ENCODE data around the gene MAGOH. TPM values are rescaled to one million over a fixed set of nuclear protein-coding genes. Genes with fewer than 3 reads are reported as not detected.

MAGOH gene
- total and polyA plus RNA-seq, 9 of the 15 experiments (the other 6 are each of a cell fraction or from before 2014, with no cell fraction given), result 102 to 342 (median 135) TPM

GRCh38 chr1:53196017-53196484 lies 42.3 kb downstream of the MAGOH start (continued):
- TF ChIP-seq, protein P1, sequence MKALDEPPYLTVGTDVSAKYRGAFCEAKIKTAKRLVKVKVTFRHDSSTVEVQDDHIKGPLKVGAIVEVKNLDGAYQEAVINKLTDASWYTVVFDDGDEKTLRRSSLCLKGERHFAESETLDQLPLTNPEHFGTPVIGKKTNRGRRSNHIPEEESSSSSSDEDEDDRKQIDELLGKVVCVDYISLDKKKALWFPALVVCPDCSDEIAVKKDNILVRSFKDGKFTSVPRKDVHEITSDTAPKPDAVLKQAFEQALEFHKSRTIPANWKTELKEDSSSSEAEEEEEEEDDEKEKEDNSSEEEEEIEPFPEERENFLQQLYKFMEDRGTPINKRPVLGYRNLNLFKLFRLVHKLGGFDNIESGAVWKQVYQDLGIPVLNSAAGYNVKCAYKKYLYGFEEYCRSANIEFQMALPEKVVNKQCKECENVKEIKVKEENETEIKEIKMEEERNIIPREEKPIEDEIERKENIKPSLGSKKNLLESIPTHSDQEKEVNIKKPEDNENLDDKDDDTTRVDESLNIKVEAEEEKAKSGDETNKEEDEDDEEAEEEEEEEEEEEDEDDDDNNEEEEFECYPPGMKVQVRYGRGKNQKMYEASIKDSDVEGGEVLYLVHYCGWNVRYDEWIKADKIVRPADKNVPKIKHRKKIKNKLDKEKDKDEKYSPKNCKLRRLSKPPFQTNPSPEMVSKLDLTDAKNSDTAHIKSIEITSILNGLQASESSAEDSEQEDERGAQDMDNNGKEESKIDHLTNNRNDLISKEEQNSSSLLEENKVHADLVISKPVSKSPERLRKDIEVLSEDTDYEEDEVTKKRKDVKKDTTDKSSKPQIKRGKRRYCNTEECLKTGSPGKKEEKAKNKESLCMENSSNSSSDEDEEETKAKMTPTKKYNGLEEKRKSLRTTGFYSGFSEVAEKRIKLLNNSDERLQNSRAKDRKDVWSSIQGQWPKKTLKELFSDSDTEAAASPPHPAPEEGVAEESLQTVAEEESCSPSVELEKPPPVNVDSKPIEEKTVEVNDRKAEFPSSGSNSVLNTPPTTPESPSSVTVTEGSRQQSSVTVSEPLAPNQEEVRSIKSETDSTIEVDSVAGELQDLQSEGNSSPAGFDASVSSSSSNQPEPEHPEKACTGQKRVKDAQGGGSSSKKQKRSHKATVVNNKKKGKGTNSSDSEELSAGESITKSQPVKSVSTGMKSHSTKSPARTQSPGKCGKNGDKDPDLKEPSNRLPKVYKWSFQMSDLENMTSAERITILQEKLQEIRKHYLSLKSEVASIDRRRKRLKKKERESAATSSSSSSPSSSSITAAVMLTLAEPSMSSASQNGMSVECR (CRISPR knock-in tag; IDR thresholded peaks at IDR 0.05), result no peak
- no peak for TF ChIP-seq ZNF717 (CRISPR knock-in tag; IDR thresholded peaks at IDR 0.05)
- TF ChIP-seq, protein P2, sequence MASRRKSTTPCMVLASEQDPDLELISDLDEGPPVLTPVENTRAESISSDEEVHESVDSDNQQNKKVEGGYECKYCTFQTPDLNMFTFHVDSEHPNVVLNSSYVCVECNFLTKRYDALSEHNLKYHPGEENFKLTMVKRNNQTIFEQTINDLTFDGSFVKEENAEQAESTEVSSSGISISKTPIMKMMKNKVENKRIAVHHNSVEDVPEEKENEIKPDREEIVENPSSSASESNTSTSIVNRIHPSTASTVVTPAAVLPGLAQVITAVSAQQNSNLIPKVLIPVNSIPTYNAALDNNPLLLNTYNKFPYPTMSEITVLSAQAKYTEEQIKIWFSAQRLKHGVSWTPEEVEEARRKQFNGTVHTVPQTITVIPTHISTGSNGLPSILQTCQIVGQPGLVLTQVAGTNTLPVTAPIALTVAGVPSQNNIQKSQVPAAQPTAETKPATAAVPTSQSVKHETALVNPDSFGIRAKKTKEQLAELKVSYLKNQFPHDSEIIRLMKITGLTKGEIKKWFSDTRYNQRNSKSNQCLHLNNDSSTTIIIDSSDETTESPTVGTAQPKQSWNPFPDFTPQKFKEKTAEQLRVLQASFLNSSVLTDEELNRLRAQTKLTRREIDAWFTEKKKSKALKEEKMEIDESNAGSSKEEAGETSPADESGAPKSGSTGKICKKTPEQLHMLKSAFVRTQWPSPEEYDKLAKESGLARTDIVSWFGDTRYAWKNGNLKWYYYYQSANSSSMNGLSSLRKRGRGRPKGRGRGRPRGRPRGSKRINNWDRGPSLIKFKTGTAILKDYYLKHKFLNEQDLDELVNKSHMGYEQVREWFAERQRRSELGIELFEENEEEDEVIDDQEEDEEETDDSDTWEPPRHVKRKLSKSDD (conservative IDR thresholded peaks at IDR 0.05; ENCODE audit: low read length), result no peak
- no peak for TF ChIP-seq GTF2A2 (tag; IDR thresholded peaks at IDR 0.05)
- TF ChIP-seq, protein P3, sequence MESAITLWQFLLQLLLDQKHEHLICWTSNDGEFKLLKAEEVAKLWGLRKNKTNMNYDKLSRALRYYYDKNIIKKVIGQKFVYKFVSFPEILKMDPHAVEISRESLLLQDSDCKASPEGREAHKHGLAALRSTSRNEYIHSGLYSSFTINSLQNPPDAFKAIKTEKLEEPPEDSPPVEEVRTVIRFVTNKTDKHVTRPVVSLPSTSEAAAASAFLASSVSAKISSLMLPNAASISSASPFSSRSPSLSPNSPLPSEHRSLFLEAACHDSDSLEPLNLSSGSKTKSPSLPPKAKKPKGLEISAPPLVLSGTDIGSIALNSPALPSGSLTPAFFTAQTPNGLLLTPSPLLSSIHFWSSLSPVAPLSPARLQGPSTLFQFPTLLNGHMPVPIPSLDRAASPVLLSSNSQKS (CRISPR knock-in tag; IDR thresholded peaks at IDR 0.05), result no peak
- TF ChIP-seq BACH1 (tag; IDR thresholded peaks at IDR 0.05), result no peak
- TF ChIP-seq SMAD2 (IDR thresholded peaks at IDR 0.05; ENCODE audit: low read depth, low read length), result no peak
- no peak for TF ChIP-seq KLF16 (IDR thresholded peaks at IDR 0.05)
- TF ChIP-seq THRB (CRISPR knock-in tag; conservative IDR thresholded peaks at IDR 0.05), result no peak

All from K562 (cell line).